Testis (tissue), 2 donors: Measurements from ENCODE around the gene EPHA3.

Experiments used
- POLR2A ChIP-seq: fragments of 450-650 bp; IDR thresholded peaks from one replicate; pipeline ENCODE4 v1.6.1; 2017; ENCODE audit warnings: antibody characterized with exemption, mild to moderate bottlenecking, moderate library complexity
- TF ChIP-seq, protein P1 (sequence below), 3 experiments: fragments of 450-650 bp in 2 of 3; fragments of 200-600 bp in 1 of 3; sonication (generic) in 1 of 3; IDR thresholded peaks; one replicate each; pipeline ENCODE4 v1.5.1; 2016 to 2019; ENCODE audit warnings: antibody characterized with exemption in 3 of 3, mild to moderate bottlenecking in 2 of 3, moderate library complexity in 1 of 3

- TF ChIP-seq, protein P1, sequence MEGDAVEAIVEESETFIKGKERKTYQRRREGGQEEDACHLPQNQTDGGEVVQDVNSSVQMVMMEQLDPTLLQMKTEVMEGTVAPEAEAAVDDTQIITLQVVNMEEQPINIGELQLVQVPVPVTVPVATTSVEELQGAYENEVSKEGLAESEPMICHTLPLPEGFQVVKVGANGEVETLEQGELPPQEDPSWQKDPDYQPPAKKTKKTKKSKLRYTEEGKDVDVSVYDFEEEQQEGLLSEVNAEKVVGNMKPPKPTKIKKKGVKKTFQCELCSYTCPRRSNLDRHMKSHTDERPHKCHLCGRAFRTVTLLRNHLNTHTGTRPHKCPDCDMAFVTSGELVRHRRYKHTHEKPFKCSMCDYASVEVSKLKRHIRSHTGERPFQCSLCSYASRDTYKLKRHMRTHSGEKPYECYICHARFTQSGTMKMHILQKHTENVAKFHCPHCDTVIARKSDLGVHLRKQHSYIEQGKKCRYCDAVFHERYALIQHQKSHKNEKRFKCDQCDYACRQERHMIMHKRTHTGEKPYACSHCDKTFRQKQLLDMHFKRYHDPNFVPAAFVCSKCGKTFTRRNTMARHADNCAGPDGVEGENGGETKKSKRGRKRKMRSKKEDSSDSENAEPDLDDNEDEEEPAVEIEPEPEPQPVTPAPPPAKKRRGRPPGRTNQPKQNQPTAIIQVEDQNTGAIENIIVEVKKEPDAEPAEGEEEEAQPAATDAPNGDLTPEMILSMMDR (IDR thresholded peaks at IDR 0.05) = no peak
- TF ChIP-seq POLR2A = no peak
These were observed 167.6 kb downstream of the EPHA3 start for GRCh38 chr3:89275001-89275400.
